HepG2 (cell line): ENCODE measurements around the gene PNP. TPM values are rescaled to one million over a fixed set of nuclear protein-coding genes. Genes with fewer than 3 reads are reported as not detected.
A peak's percentile ranks its signal among the peaks of the same experiment; 100 is the strongest.

Experiments
- AHR ChIP-seq: IDR thresholded peaks from 2 replicates; pipeline ENCODE4 v1.6.1; 2018; ENCODE audit warnings: missing genetic modification reagents, missing compliant biosample characterization
- EED ChIP-seq: sonication (generic); formaldehyde crosslinking; IDR thresholded peaks from 2 replicates; pipeline ENCODE4 v1.5.0; 2020; ENCODE audit warnings: mild to moderate bottlenecking, missing genetic modification reagents
- GATAD1 ChIP-seq: IDR thresholded peaks from 2 replicates; pipeline ENCODE4 v1.6.1; 2016; ENCODE audit warnings: missing genetic modification reagents, missing compliant biosample characterization
- GATAD2A ChIP-seq: IDR thresholded peaks from 2 replicates; pipeline ENCODE4 v1.6.1; 2016
- HDAC1 ChIP-seq: sonication (generic); formaldehyde crosslinking; IDR thresholded peaks from 2 replicates; pipeline ENCODE4 v1.5.1; 2020; ENCODE audit warnings: mild to moderate bottlenecking, missing genetic modification reagents
- RBFOX2 ChIP-seq: fragments of 200-400 bp; formaldehyde crosslinking; IDR thresholded peaks from 2 replicates; pipeline ENCODE4 v1.6.1; 2017; ENCODE audit warnings: low read depth, mild to moderate bottlenecking, low read length
- SPEN ChIP-seq: sonication (generic); formaldehyde crosslinking; IDR thresholded peaks from 2 replicates; pipeline ENCODE4 v1.5.1; 2020; ENCODE audit warnings: low read depth, mild to moderate bottlenecking, missing genetic modification reagents
- ZBTB38 ChIP-seq: sonication (generic); formaldehyde crosslinking; IDR thresholded peaks from 2 replicates; pipeline ENCODE4 v1.5.1; 2020; ENCODE audit warnings: mild to moderate bottlenecking, missing genetic modification reagents
- ZNF136 ChIP-seq: sonication (generic); formaldehyde crosslinking; IDR thresholded peaks from 2 replicates; pipeline ENCODE4 v1.8.1; 2022; ENCODE audit warnings: low read depth, mild to moderate bottlenecking, moderate library complexity, missing genetic modification reagents
- ZNF331 ChIP-seq: sonication (generic); formaldehyde crosslinking; IDR thresholded peaks from 2 replicates; pipeline ENCODE4 v1.4.0; 2020; ENCODE audit warnings: missing genetic modification reagents
- ZNF335 ChIP-seq: sonication (generic); formaldehyde crosslinking; IDR thresholded peaks from 2 replicates; pipeline ENCODE4 v1.4.0; 2020; ENCODE audit warnings: missing genetic modification reagents
- ZNF337 ChIP-seq: sonication (generic); formaldehyde crosslinking; IDR thresholded peaks from 2 replicates; pipeline ENCODE4 v1.5.1; 2020; ENCODE audit warnings: missing genetic modification reagents, low read depth, mild to moderate bottlenecking, borderline replicate concordance
- polyA plus RNA-seq, 8 experiments: library from polyadenylated mRNA; depleted of rRNA in 3 of 8; stranded (reverse) in 7 of 8; unstranded in 1 of 8; fragments of >200 nt; fragmentation: Illumina TruSeq in 4 of 8; extraction: Trizol in 4 of 8; gene quantifications; 2 replicates each; pipeline versions ENCODE4 v1.2.1 to v1.2.3, GENCODE V29; 2011 to 2016; ENCODE audit warnings: low read depth in 4 of 8, missing spikeins in 1 of 8, mixed read lengths in 1 of 8; ENCODE audit not compliant: insufficient read depth in 1 of 8
- total RNA-seq, 5 experiments: library from RNA; depleted of rRNA; stranded (reverse); fragments of >200 nt; fragmentation: Illumina TruSeq; extraction: Trizol; gene quantifications; 2 replicates each; pipeline ENCODE4 v1.2.3, GENCODE V29; 2016; ENCODE audit warnings: low read depth in 1 of 5
- TF ChIP-seq, protein P1 (sequence below): sonication (generic); formaldehyde crosslinking; IDR thresholded peaks from 2 replicates; pipeline ENCODE4 v1.5.0; 2020; ENCODE audit warnings: missing genetic modification reagents, mild to moderate bottlenecking, borderline replicate concordance
- TF ChIP-seq, protein P2 (sequence below): sonication (generic); formaldehyde crosslinking; IDR thresholded peaks from 2 replicates; pipeline ENCODE4 v1.4.0; 2020; ENCODE audit warnings: missing genetic modification reagents
- TF ChIP-seq, protein P3 (sequence below), 2 experiments: sonication (generic) in 1 of 2; formaldehyde crosslinking in 1 of 2; IDR thresholded peaks; 2 replicates each; pipeline versions ENCODE4 v1.6.1 to v1.9.0; 2014 to 2022; ENCODE audit warnings: antibody characterized with exemption in 1 of 2, borderline replicate concordance in 1 of 2, inconsistent platforms in 1 of 2, low read depth in 1 of 2, missing genetic modification reagents in 1 of 2
- TF ChIP-seq, protein P4 (sequence below): sonication (generic); formaldehyde crosslinking; IDR thresholded peaks from 2 replicates; pipeline ENCODE4 v1.8.0; 2022; ENCODE audit warnings: missing genetic modification reagents, mild to moderate bottlenecking, borderline replicate concordance

Gene PNP
- total and polyA plus RNA-seq, 2 of the 13 experiments (the other 11 are each of a cell fraction or from before 2014, with no cell fraction given): 45.4 to 74.8 TPM

DNA sequence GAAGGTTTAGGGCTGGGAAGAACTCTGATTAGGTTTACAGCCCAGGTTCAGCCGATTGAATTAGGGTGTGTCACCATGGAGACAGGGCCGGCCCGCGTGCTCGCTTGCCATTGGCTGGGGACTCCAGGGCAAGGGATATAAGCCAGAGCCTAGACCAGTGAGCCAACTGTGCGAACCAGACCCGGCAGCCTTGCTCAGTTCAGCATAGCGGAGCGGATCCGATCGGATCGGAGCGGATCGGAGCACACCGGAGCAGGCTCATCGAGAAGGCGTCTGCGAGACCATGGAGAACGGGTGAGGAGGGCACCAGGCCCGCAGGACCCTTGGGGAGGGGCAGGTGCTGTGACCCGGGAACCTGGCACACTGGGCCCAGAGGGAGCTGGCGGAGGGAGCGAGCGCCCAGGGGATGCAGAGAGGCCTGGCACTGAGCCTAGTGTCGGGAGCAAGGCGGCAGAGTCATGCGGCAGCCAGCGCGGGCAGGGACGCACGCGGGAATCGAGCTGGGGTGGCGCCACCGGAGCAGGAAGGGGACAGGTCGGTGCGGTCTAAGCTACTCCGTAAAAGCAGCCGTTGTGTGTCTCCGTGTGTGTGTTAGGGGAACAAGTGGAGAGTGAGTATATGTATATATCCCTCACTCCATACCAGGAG lies at the start of gene PNP (continued):
- TF ChIP-seq ZNF331 (CRISPR knock-in tag) (peak; percentile 89), GATAD2A (CRISPR knock-in tag) (peak; percentile 84), ZNF136 (CRISPR knock-in tag) (peak; percentile 80; the same call in 1 of the 2 replicates), HDAC1 (CRISPR knock-in tag) (peak; percentile 87), ZBTB38 (CRISPR knock-in tag) (peak; percentile 67; the same call in 1 of the 2 replicates), RBFOX2 (peak; percentile 91), ZNF337 (CRISPR knock-in tag) (no peak), GATAD1 (CRISPR knock-in tag) (peak; percentile 69), AHR (CRISPR knock-in tag) (peak; percentile 88; the same call in 1 of the 2 replicates), EED (CRISPR knock-in tag) (no peak; the same call in 1 of the 2 replicates), ZNF335 (CRISPR knock-in tag) (peak; percentile 87; the same call in 1 of the 2 replicates), SPEN (CRISPR knock-in tag) (peak; percentile 56)
- TF ChIP-seq, protein P1, sequence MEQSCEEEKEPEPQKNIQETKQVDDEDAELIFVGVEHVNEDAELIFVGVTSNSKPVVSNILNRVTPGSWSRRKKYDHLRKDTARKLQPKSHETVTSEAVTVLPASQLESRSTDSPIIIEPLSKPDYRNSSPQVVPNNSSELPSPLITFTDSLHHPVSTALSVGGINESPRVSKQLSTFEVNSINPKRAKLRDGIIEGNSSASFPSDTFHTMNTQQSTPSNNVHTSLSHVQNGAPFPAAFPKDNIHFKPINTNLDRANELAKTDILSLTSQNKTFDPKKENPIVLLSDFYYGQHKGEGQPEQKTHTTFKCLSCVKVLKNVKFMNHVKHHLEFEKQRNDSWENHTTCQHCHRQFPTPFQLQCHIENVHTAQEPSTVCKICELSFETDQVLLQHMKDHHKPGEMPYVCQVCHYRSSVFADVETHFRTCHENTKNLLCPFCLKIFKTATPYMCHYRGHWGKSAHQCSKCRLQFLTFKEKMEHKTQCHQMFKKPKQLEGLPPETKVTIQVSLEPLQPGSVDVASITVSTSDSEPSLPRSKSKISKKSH (CRISPR knock-in tag): peak; percentile 94; the same call in 1 of the 2 replicates
- TF ChIP-seq, protein P2, sequence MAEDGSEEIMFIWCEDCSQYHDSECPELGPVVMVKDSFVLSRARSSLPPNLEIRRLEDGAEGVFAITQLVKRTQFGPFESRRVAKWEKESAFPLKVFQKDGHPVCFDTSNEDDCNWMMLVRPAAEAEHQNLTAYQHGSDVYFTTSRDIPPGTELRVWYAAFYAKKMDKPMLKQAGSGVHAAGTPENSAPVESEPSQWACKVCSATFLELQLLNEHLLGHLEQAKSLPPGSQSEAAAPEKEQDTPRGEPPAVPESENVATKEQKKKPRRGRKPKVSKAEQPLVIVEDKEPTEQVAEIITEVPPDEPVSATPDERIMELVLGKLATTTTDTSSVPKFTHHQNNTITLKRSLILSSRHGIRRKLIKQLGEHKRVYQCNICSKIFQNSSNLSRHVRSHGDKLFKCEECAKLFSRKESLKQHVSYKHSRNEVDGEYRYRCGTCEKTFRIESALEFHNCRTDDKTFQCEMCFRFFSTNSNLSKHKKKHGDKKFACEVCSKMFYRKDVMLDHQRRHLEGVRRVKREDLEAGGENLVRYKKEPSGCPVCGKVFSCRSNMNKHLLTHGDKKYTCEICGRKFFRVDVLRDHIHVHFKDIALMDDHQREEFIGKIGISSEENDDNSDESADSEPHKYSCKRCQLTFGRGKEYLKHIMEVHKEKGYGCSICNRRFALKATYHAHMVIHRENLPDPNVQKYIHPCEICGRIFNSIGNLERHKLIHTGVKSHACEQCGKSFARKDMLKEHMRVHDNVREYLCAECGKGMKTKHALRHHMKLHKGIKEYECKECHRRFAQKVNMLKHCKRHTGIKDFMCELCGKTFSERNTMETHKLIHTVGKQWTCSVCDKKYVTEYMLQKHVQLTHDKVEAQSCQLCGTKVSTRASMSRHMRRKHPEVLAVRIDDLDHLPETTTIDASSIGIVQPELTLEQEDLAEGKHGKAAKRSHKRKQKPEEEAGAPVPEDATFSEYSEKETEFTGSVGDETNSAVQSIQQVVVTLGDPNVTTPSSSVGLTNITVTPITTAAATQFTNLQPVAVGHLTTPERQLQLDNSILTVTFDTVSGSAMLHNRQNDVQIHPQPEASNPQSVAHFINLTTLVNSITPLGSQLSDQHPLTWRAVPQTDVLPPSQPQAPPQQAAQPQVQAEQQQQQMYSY (CRISPR knock-in tag): peak; percentile 96
- TF ChIP-seq, protein P3, sequence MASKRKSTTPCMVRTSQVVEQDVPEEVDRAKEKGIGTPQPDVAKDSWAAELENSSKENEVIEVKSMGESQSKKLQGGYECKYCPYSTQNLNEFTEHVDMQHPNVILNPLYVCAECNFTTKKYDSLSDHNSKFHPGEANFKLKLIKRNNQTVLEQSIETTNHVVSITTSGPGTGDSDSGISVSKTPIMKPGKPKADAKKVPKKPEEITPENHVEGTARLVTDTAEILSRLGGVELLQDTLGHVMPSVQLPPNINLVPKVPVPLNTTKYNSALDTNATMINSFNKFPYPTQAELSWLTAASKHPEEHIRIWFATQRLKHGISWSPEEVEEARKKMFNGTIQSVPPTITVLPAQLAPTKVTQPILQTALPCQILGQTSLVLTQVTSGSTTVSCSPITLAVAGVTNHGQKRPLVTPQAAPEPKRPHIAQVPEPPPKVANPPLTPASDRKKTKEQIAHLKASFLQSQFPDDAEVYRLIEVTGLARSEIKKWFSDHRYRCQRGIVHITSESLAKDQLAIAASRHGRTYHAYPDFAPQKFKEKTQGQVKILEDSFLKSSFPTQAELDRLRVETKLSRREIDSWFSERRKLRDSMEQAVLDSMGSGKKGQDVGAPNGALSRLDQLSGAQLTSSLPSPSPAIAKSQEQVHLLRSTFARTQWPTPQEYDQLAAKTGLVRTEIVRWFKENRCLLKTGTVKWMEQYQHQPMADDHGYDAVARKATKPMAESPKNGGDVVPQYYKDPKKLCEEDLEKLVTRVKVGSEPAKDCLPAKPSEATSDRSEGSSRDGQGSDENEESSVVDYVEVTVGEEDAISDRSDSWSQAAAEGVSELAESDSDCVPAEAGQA (IDR thresholded peaks at IDR 0.05; ENCODE audit: low read depth): no peak; the same call in none of the 2 replicates
- TF ChIP-seq, protein P3 (CRISPR knock-in tag; IDR thresholded peaks at IDR 0.05; ENCODE audit: borderline replicate concordance): no peak
- TF ChIP-seq, protein P4, sequence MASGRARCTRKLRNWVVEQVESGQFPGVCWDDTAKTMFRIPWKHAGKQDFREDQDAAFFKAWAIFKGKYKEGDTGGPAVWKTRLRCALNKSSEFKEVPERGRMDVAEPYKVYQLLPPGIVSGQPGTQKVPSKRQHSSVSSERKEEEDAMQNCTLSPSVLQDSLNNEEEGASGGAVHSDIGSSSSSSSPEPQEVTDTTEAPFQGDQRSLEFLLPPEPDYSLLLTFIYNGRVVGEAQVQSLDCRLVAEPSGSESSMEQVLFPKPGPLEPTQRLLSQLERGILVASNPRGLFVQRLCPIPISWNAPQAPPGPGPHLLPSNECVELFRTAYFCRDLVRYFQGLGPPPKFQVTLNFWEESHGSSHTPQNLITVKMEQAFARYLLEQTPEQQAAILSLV (CRISPR knock-in tag): peak; percentile 93; the same call in 1 of the 2 replicates
